IMR-90 (cell line): ENCODE data around the gene ASTL. TPM values are rescaled to one million over a fixed set of nuclear protein-coding genes. Genes with fewer than 3 reads are reported as not detected.

Experiments
- ATAC-seq: fragments of 200-7000 bp; cut with Tn5 transposase; 2 replicates; pipeline ENCODE4 v1.9.1; 2020; ENCODE audit warnings: low read depth, mild to moderate bottlenecking, moderate library complexity
- BruUV-seq: library from RNA; stranded (reverse); fragments of 400-500 nt; replicated peaks from 2 replicates; lab custom pipeline; 2021; lab: Mats Ljungman, UMichigan
- CTCF ChIA-PET: fragments of 300-600 bp; formaldehyde crosslinking; extraction: SDS; loops from one replicate; lab custom pipeline; 2021; ENCODE audit warnings: antibody characterized with exemption; lab: Yijun Ruan, JAX
- POLR2A ChIA-PET: fragments of 300-600 bp; sonication (Branson Sonifier 250); formaldehyde crosslinking; loops from one replicate; lab custom pipeline; 2022; ENCODE audit warnings: antibody characterized with exemption; ENCODE audit not compliant: unreplicated experiment; lab: Charles Lee
- DNase-seq: peaks from one replicate; pipeline ENCODE4 v3.0.0; 2013
- H2AFZ ChIP-seq: replicated peaks from 2 replicates; pipeline ENCODE3; 2013; ENCODE audit warnings: low read length, mild to moderate bottlenecking; ENCODE audit not compliant: poor library complexity
- H2AK5ac ChIP-seq: 2 replicates; pipeline ENCODE4 v1.6.1; 2013; ENCODE audit warnings: low read depth, low read length, inconsistent platforms
- H2AK9ac ChIP-seq: replicated peaks from 2 replicates; pipeline ENCODE3; 2013; ENCODE audit warnings: mild to moderate bottlenecking, low read depth, low read length, moderate library complexity; ENCODE audit not compliant: poor library complexity
- H2BK120ac ChIP-seq: 2 replicates; pipeline ENCODE4 v1.6.1; 2013; ENCODE audit warnings: low read depth, low read length, inconsistent platforms
- H2BK15ac ChIP-seq: 3 replicates; pipeline ENCODE4 v1.6.1; 2013; ENCODE audit warnings: low read depth, low read length, inconsistent platforms
- H2BK20ac ChIP-seq: 2 replicates; pipeline ENCODE4 v1.6.1; 2013; ENCODE audit warnings: low read depth, mild to moderate bottlenecking, inconsistent platforms, low read length, moderate library complexity
- H2BK5ac ChIP-seq: 2 replicates; pipeline ENCODE4 v1.6.1; 2013; ENCODE audit warnings: mild to moderate bottlenecking, low read depth, low read length, inconsistent platforms; ENCODE audit not compliant: poor library complexity, severe bottlenecking
- H3K14ac ChIP-seq: replicated peaks from 2 replicates; pipeline ENCODE4 v1.6.1; 2013; ENCODE audit warnings: low read depth, low read length, inconsistent platforms
- H3K18ac ChIP-seq: 2 replicates; pipeline ENCODE4 v1.6.1; 2013; ENCODE audit warnings: low read depth, low read length, control low read depth
- H3K23ac ChIP-seq: 2 replicates; pipeline ENCODE4 v1.6.1; 2013; ENCODE audit warnings: low read depth, low read length, inconsistent platforms
- H3K27ac ChIP-seq: 2 replicates; pipeline ENCODE4 v1.5.1; 2013; ENCODE audit warnings: mild to moderate bottlenecking, control low read depth, low read length; ENCODE audit not compliant: insufficient read depth
- H3K27me3 ChIP-seq: 2 replicates; pipeline ENCODE4 v1.6.1; 2013; ENCODE audit warnings: low read length; ENCODE audit not compliant: control insufficient read depth, insufficient read depth
- H3K36me3 ChIP-seq: 2 replicates; pipeline ENCODE4 v1.6.1; 2013; ENCODE audit warnings: low read length, mixed read lengths; ENCODE audit not compliant: control insufficient read depth, insufficient read depth
- H3K4ac ChIP-seq: 2 replicates; pipeline ENCODE4 v1.6.1; 2013; ENCODE audit warnings: low read depth, low read length, inconsistent platforms
- H3K4me1 ChIP-seq: 2 replicates; pipeline ENCODE4 v1.6.1; 2013; ENCODE audit warnings: low read length, mixed read lengths; ENCODE audit not compliant: control insufficient read depth, insufficient read depth
- H3K4me2 ChIP-seq: 2 replicates; pipeline ENCODE4 v1.6.1; 2013; ENCODE audit warnings: low read depth, mild to moderate bottlenecking, control low read depth, low read length, moderate library complexity
- H3K4me3 ChIP-seq: 2 replicates; pipeline ENCODE4 v1.5.1; 2013; ENCODE audit warnings: low read depth, mild to moderate bottlenecking, control low read depth, low read length, moderate library complexity; ENCODE audit not compliant: insufficient read depth
- H3K56ac ChIP-seq: 2 replicates; pipeline ENCODE4 v1.6.1; 2013; ENCODE audit warnings: low read length, inconsistent platforms; ENCODE audit not compliant: insufficient read depth; ENCODE audit errors: extremely low read depth
- H3K79me1 ChIP-seq, 2 experiments: 2 replicates each; pipeline ENCODE4 v1.6.1; 2013; ENCODE audit warnings: low read length in 2 of 2, inconsistent platforms in 1 of 2, low read depth in 1 of 2
- H3K9ac ChIP-seq: 2 replicates; pipeline ENCODE4 v1.6.1; 2013; ENCODE audit warnings: low read depth, low read length, control low read depth
- H3K9me1 ChIP-seq: 2 replicates; pipeline ENCODE4 v1.6.1; 2013; ENCODE audit warnings: low read length, inconsistent platforms; ENCODE audit not compliant: insufficient read depth
- H3K9me3 ChIP-seq: 2 replicates; pipeline ENCODE4 v1.6.1; 2013; ENCODE audit warnings: low read length; ENCODE audit not compliant: control insufficient read depth, insufficient read depth
- H4K20me1 ChIP-seq: 2 replicates; pipeline ENCODE4 v1.6.1; 2013; ENCODE audit warnings: low read length, inconsistent platforms; ENCODE audit not compliant: insufficient read depth
- H4K5ac ChIP-seq: 2 replicates; pipeline ENCODE4 v1.6.1; 2013; ENCODE audit warnings: mild to moderate bottlenecking, low read depth, low read length, control low read depth
- H4K8ac ChIP-seq, 2 experiments: 2 replicates each; pipeline ENCODE4 v1.6.1; 2013; ENCODE audit warnings: low read depth in 2 of 2, low read length in 2 of 2, control low read depth in 1 of 2, inconsistent platforms in 1 of 2
- H4K91ac ChIP-seq: 2 replicates; pipeline ENCODE4 v1.6.1; 2013; ENCODE audit warnings: low read depth, low read length, inconsistent platforms; ENCODE audit not compliant: insufficient read depth
- CHD1 ChIP-seq: IDR thresholded peaks from 2 replicates; pipeline ENCODE4 v1.6.1; 2012; ENCODE audit warnings: low read depth, low read length, improper control_type of control experiment
- FOS ChIP-seq: fragments of 150-350 bp; IDR thresholded peaks from 2 replicates; pipeline ENCODE4 v1.6.1; 2016; ENCODE audit warnings: low read depth, low read length
- POLR2A ChIP-seq: IDR thresholded peaks from 2 replicates; pipeline ENCODE4 v1.6.1; 2012; ENCODE audit warnings: mild to moderate bottlenecking, low read depth, low read length
- RCOR1 ChIP-seq: IDR thresholded peaks from 2 replicates; pipeline ENCODE4 v1.6.1; 2012; ENCODE audit warnings: mild to moderate bottlenecking, low read length, improper control_type of control experiment; ENCODE audit not compliant: insufficient replicate concordance
- SMC3 ChIP-seq: fragments of 150-350 bp; IDR thresholded peaks from 2 replicates; pipeline ENCODE4 v1.6.1; 2016; ENCODE audit warnings: low read depth, mild to moderate bottlenecking, antibody characterized with exemption, low read length, moderate library complexity
- WGBS, 2 experiments: methylation state at CpG; one replicate each; pipeline versions ENCODE4 v1.1.5 to v1.1.7; 2013; ENCODE audit warnings: missing lambda C conversion rate in 2 of 2; ENCODE audit not compliant: insufficient read length in 1 of 2; ENCODE audit errors: extremely low coverage in 2 of 2; 5-methylcytosine and 5-hydroxymethylcytosine counted together
- dilution Hi-C: fragments of 300-500 bp; cut with HindIII; formaldehyde crosslinking; loops from one replicate; pipeline ENCODE4 v1.14.3; 2018; ENCODE audit warnings: low sequenced_read_pairs; ENCODE audit not compliant: unreplicated experiment
- in situ Hi-C: fragments of 300-500 bp; cut with MboI; formaldehyde crosslinking; loops from 3 replicates; pipeline ENCODE4 v1.14.3; 2019; ENCODE audit warnings: low sequenced_read_pairs, inconsistent platforms, mixed read lengths
- intact Hi-C: fragments of 100-400 bp; cut with micrococcal nuclease; formaldehyde crosslinking; loops from 2 replicates; pipeline ENCODE4 v1.10.0; 2022
- polyA plus RNA-seq, 3 experiments: library from polyadenylated mRNA; depleted of rRNA; stranded (reverse); fragments of >200 nt; gene quantifications; 2 replicates each; pipeline ENCODE4 v1.2.3, GENCODE V29; 2012; ENCODE audit warnings: low replicate concordance in 1 of 3
- total RNA-seq: library from RNA; depleted of rRNA; stranded (reverse); fragments of >200 nt; gene quantifications from 2 replicates; pipeline ENCODE4 v1.2.3, GENCODE V29; 2012
- TF ChIP-seq, protein P1 (sequence below): fragments of 150-350 bp; IDR thresholded peaks from 2 replicates; pipeline ENCODE4 v1.6.1; 2017; ENCODE audit warnings: mild to moderate bottlenecking, antibody characterized with exemption, low read length, low read depth
- TF ChIP-seq, protein P2 (sequence below): conservative IDR thresholded peaks from 2 replicates; pipeline ENCODE4 v1.5.1; 2012; ENCODE audit warnings: mild to moderate bottlenecking, low read depth, low read length, improper control_type of control experiment

Gene ASTL
- total and polyA plus RNA-seq, 2 of the 4 experiments (the other 2 are of a cell fraction): not detected

DNA sequence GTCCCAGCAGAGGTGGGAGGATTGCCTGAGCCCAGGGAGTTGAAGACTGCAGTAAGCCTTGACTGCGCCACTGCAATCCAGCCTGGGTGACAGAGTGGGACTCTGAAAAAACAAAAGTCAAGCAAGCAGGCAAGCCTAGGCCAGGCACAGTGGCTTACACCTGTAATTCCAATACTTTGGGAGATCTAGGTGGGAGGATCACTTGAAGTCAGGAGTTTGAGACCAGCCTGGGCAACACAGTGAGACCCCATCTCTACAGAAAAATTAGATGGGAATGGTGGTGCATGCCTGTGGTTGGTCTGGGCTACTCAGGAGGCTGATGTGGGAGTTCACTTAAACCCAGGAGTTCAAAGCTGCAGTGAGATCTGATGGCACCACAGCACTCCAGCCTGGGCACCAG is 41.7 kb upstream of the ASTL start:
- Histone ChIP-seq H3K4me3 (no peak overlapping the region), H4K8ac (no peak overlapping the region), H4K91ac (no peak overlapping the region), H3K36me3 (peaks cover 10% of the 10 kb centered on the region), H3K4ac (no peak overlapping the region), H2AK5ac (no peak overlapping the region), H3K27me3 (no peaks in the 10 kb centered on the region), H2BK5ac (no peak overlapping the region), H3K14ac (no peak overlapping the region), H2AFZ (no peak overlapping the region), H3K9me1 (0 out of 2 replicates have a peak, but pooled peaks cover 3% of the 10 kb centered on the region), H3K79me1 (peaks cover 2 to 6% of the 10 kb centered on the region in 2 experiments; a peak in 1 of 4 replicates), H2BK20ac (no peak overlapping the region), H2BK15ac (no peak overlapping the region), H3K23ac (no peak overlapping the region), H2BK120ac (no peak overlapping the region), H3K9me3 (no peaks in the 10 kb centered on the region), H3K4me1 (peaks cover 2% of the 10 kb centered on the region; the same call in 1 of the 2 replicates), H3K56ac (no peak overlapping the region), H3K9ac (no peak overlapping the region), H3K4me2 (no peak overlapping the region), H3K18ac (no peak overlapping the region), H2AK9ac (no peak overlapping the region), H4K5ac (no peak overlapping the region), H4K20me1 (no peaks in the 10 kb centered on the region), H3K27ac (no peak overlapping the region)
- DNase-seq: no peak
- dilution Hi-C loops: no loop called here
- no TSS peak for BruUV-seq
- ChIA-PET POLR2A (no interaction called here), CTCF (no interaction called here)
- intact Hi-C loops: no loop called here
- TF ChIP-seq, protein P1, sequence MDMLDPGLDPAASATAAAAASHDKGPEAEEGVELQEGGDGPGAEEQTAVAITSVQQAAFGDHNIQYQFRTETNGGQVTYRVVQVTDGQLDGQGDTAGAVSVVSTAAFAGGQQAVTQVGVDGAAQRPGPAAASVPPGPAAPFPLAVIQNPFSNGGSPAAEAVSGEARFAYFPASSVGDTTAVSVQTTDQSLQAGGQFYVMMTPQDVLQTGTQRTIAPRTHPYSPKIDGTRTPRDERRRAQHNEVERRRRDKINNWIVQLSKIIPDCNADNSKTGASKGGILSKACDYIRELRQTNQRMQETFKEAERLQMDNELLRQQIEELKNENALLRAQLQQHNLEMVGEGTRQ: no peak
- TF ChIP-seq CHD1: no peak
- no peak for TF ChIP-seq POLR2A
- TF ChIP-seq SMC3: no peak
- no peak for TF ChIP-seq FOS
- no peak for TF ChIP-seq RCOR1
- TF ChIP-seq, protein P2, sequence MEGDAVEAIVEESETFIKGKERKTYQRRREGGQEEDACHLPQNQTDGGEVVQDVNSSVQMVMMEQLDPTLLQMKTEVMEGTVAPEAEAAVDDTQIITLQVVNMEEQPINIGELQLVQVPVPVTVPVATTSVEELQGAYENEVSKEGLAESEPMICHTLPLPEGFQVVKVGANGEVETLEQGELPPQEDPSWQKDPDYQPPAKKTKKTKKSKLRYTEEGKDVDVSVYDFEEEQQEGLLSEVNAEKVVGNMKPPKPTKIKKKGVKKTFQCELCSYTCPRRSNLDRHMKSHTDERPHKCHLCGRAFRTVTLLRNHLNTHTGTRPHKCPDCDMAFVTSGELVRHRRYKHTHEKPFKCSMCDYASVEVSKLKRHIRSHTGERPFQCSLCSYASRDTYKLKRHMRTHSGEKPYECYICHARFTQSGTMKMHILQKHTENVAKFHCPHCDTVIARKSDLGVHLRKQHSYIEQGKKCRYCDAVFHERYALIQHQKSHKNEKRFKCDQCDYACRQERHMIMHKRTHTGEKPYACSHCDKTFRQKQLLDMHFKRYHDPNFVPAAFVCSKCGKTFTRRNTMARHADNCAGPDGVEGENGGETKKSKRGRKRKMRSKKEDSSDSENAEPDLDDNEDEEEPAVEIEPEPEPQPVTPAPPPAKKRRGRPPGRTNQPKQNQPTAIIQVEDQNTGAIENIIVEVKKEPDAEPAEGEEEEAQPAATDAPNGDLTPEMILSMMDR: no peak
- no CpG with 5 or more reads among the region's 1 CpG for WGBS, 2 experiments
- in situ Hi-C loops: no loop called here
- ATAC-seq: no peak
